T-helper 17 cell (primary cell): Measurements from ENCODE around the gene UBE2V1. TPM values are rescaled to one million over a fixed set of nuclear protein-coding genes. Genes with fewer than 3 reads are reported as not detected.
"Not testable (repeated sequence)": the region's sequence is repeated elsewhere in the genome, so short reads cannot be mapped to it uniquely, and the experiment has no call there.

Experiments used
- ATAC-seq: fragments of 150-1000 bp; cut with Tn5 transposase; 2 replicates; pipeline ENCODE4 v1.10.0; 2021; ENCODE audit warnings: mild to moderate bottlenecking, moderate library complexity
- DNase-seq, 3 donors: peaks; one replicate each; pipeline versions ENCODE4 v3.0.0 to v3.0.0-alpha.2; 2020 to 2021
- H3K9me3 ChIP-seq: one replicate; pipeline ENCODE4 v1.7.0; 2013; ENCODE audit warnings: low read length, mild to moderate bottlenecking; ENCODE audit not compliant: control insufficient read depth, poor library complexity, severe bottlenecking
- H3K27ac Mint-ChIP-seq: one replicate; pipeline ENCODE4 v1.8.0; 2022; ENCODE audit warnings: mild to moderate bottlenecking, moderate library complexity, mixed read lengths
- H3K27me3 Mint-ChIP-seq: one replicate; pipeline ENCODE4 v1.8.0; 2022; ENCODE audit warnings: mixed read lengths
- H3K36me3 Mint-ChIP-seq: one replicate; pipeline ENCODE4 v1.8.0; 2022; ENCODE audit warnings: low read depth, mixed read lengths
- H3K4me1 Mint-ChIP-seq: one replicate; pipeline ENCODE4 v1.8.0; 2022; ENCODE audit warnings: mild to moderate bottlenecking, mixed read lengths
- H3K4me3 Mint-ChIP-seq: one replicate; pipeline ENCODE4 v1.8.0; 2022; ENCODE audit warnings: mild to moderate bottlenecking, moderate library complexity, mixed read lengths
- total RNA-seq, 4 donors: library from RNA in 2 of 4; stranded (reverse) in 2 of 4; gene quantifications; one replicate each; pipeline ENCODE4 v1.2.3 and lab custom pipeline; 2022 to 2026

Gene UBE2V1
- total RNA-seq = 100 to 1,000 TPM; 124 to 151 TPM
- total RNA-seq (lab: John Stamatoyannopoulos, UW) = 5.9 to 17.3 reads per million in 2 donors

- ATAC-seq = peak; percentile 82
- H3K4me3 Mint-ChIP-seq = peak within 1 kb of the TSS; percentile 99
Measured at GRCh38 chr20:50112512-50113419, at the start of gene UBE2V1. TSS of gene UBE2V1 (minus strand) at chr20:50113150. CDS start at chr20:50113128, 22 bp downstream.

DNA sequence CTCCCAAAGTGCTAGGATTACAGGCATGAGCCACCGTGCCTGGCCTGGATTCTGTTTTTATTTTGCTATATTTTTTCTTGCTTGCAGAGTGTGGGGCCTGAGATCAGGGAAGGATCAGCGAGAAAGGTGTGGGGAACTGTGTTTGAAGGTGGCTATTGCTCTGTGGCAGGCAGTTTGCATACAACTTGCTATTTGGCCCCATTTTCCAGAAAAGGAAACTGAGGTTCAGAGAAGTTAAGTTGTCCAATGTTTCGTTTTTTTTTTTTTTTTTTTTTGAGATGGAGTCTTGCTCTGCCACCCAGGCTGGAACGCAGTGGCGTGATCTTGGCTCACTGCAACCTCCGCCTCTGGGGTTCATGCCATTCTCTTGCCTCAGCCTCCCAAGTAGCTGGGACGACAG, 48.5 kb upstream of the UBE2V1 start:
- H3K36me3 Mint-ChIP-seq, H3K27me3 Mint-ChIP-seq, H3K4me1 Mint-ChIP-seq, H3K27ac Mint-ChIP-seq, H3K9me3 ChIP-seq, ATAC-seq, H3K4me3 Mint-ChIP-seq, DNase-seq: not testable (repeated sequence)

More at GRCh38 chr20:50112512-50113419, at the start of gene UBE2V1:
- peaks cover 10% of the 10 kb centered on the region for H3K36me3 Mint-ChIP-seq
- peaks cover 70% of the 10 kb centered on the region for H3K4me1 Mint-ChIP-seq
- peak within 1 kb of the TSS; percentile 99 for H3K27ac Mint-ChIP-seq
- H3K27me3 Mint-ChIP-seq = no peaks in the 10 kb centered on the region
- no peaks in the 10 kb centered on the region for H3K9me3 ChIP-seq
- DNase-seq = peak; percentile 78 to 86 (median 85)

GRCh38 chr20:50153500-50154377, 40.8 kb upstream of the UBE2V1 start, which contains the start of gene PEDS1:
TSS of gene PEDS1 (minus strand) at chr20:50153723. CDS start at chr20:50153637, 86 bp downstream.
- Mint-ChIP-seq H3K4me1 (peaks cover 41% of the 10 kb centered on the region), H3K36me3 (no peaks in the 10 kb centered on the region)

GRCh38 chr20:50153153-50153499, 40.2 kb upstream of the UBE2V1 start:
- ATAC-seq (no peak), DNase-seq (no peak)
- Mint-ChIP-seq H3K4me1 (peaks cover 46% of the 10 kb centered on the region), H3K27ac (peak overlapping the region; percentile 97), H3K36me3 (no peaks in the 10 kb centered on the region), H3K4me3 (peak overlapping the region; percentile 95), H3K27me3 (no peaks in the 10 kb centered on the region)
- no peaks in the 10 kb centered on the region for H3K9me3 ChIP-seq

More at GRCh38 chr20:50153500-50154377, 40.8 kb upstream of the UBE2V1 start, which contains the start of gene PEDS1:
- peak within 1 kb of the TSS; percentile 97 for H3K27ac Mint-ChIP-seq
- H3K9me3 ChIP-seq = no peaks in the 10 kb centered on the region
- peak within 1 kb of the TSS; percentile 95 for H3K4me3 Mint-ChIP-seq
- ATAC-seq (peak; percentile 98), DNase-seq (peak; percentile 61 to 81 (median 78))
- H3K27me3 Mint-ChIP-seq = no peaks in the 10 kb centered on the region

DNA sequence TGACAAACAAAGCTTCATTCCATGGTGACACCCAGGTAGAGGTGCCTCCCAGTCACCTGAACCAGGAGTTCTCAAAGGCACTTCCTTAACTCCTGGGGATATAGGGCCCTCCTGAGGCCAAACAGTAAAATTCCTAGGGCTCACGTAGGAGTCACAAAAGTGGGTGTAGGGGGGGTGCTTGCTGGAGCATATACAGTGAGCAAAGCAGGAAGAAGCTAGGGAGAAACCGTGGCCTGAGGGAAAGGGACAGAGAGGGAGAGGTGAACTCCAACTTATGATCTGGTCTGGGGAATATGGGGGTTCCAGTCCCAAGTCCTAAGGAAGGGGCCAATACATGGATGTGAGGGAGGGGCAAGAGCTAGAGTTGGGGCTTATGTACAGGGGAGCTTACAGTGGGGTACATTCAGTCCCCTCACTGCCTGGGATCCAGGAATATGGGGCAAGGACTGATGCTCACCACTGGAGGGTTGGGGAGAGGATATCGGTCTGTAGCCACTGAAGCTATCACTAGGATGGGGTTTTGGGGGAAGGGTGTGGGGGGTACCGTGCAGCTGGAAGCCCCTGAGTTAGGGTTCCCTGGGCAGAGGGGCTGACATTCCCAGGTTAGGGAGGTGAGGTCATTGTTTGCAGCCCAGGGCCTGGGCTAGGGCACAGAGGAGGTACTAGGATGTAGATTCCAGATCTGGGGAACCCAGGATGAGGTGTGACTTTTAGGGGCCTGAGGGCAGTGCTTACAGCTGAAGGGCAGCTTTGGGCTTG, 39.6 kb upstream of the UBE2V1 start:
- Mint-ChIP-seq H3K4me1 (peaks cover 51% of the 10 kb centered on the region), H3K36me3 (no peaks in the 10 kb centered on the region)
- no peak for DNase-seq

DNA sequence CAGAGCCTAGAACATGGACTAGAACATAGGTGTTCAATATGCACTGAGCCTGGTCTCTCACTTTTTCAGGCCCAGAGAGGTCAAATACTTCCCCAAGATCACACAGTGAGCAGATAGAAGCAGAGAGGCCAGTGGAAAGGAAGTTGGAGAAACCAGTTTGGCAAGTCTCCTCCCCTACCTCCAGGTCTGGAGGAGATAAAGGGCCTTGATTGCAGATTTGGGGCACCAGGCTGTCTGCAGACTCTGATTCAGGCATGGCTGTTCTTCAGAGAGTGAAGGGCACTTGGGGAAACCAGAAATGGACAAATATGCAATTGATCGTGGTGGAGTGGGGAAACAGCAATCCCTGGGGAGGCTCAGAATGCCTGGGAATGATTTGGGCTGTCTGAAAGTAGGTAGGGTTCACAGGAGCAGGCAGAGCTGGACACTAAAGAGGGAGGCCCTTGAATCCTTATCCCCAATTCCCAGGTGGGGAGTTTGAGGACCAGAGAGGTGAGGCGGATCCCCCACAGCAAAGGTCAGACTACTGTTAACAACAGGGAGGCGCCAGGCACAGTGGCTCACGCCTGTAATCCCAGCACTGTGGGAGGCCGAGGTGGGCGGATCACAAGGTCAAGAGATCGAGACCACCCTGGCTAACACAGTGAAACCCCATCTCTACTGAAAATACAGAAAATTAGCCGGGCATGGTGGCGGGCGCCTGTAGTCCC, 38.2 kb upstream of the UBE2V1 start:
- DNase-seq (no peak), ATAC-seq (no peak)
- Mint-ChIP-seq H3K4me3 (peak overlapping the region; percentile 95), H3K36me3 (no peaks in the 10 kb centered on the region), H3K27ac (peak overlapping the region; percentile 97), H3K27me3 (no peaks in the 10 kb centered on the region), H3K4me1 (peaks cover 64% of the 10 kb centered on the region)
- no peaks in the 10 kb centered on the region for H3K9me3 ChIP-seq

More for the DNA sequence above, 39.6 kb upstream of the UBE2V1 start:
- Mint-ChIP-seq H3K4me3 (peak overlapping the region; percentile 95), H3K27me3 (no peaks in the 10 kb centered on the region), H3K27ac (peak overlapping the region; percentile 97)
- no peaks in the 10 kb centered on the region for H3K9me3 ChIP-seq
- ATAC-seq = no peak

DNA sequence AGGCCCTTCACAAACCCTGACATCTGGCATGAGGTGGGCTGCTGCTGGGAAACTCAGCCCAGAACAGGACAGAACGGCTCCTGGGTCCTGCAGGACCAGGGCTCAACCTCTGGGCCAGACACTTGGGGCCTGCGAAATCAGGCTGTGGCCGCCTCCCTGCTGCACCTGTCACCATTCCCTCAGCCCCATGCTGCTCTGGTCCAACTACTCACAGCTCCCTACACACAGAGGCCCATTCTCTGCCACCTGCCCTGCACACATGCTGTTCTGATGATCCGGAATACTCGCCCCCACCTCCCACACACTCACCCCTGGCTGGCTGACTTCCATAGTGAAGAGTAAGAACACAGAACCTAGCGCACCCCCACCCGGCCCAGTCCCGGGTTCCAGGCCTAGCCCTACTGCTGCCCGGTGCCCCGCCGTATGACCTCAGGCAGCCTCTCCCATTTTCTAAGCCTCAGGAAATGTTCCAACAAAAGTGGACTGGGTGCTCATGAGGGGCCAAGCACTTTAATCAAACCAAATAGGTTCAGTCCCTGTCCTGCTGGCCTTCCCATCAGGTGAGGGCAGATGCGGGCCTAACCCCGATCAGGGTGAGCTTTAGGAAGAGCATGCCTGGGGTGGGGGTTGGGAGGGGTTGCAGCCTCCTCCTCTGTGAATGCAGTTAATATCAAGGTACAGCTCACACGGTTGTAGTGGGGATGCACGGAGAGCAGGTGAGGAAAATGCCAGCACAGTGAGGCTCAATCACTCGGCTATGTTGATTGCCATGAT, 36.7 kb upstream of the UBE2V1 start:
- Mint-ChIP-seq H3K36me3 (no peaks in the 10 kb centered on the region), H3K4me3 (no peak overlapping the region)

DNA sequence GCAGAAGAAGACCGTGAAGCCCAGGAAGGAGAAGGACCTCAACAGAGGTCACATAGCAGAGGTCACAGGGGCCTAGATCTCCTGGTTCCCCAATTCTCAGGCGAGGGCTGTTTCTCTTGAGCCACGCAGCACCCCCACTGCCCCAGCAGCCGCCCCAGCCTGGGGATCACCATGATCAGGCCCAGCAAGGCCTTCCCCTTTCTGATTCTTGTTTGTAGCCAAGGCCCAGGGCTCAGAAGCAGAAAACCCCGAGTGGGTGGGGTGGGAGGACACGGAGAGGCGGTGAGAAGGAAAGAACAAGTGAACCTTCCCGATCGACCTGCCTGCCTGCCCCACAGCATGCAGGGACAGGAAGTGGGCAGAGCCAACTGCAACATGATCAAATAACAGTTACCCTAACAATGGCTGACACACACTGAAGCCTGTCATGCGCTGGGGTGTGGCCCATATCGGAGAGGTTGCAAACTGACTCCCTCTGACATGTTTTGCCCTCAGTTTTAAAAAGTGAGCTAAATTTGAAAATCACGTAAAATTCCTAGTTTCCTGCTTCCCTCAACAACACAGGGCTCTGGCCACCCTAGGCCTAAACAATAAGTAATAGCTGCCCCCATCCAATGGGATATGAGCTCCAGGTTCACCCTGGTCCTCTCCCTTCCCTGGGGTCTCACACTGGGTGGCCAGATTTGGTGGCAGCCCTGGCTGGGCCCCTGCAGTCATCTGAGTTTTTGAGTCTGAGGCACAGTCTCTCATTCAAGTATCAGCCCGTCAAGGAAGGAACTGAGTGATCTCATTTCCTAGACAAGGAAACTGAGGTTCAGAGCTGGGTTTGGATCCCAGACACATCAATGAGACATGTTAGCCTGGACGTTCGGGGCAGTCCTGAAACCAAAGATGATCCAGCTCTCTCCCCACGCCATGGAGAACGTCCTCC, 34.0 kb upstream of the UBE2V1 start:
- peak overlapping the region; percentile 97 for H3K27ac Mint-ChIP-seq
- H3K4me3 Mint-ChIP-seq = peak overlapping the region; percentile 81
- H3K27me3 Mint-ChIP-seq = no peaks in the 10 kb centered on the region
- DNase-seq (peak; percentile 47 to 62 (median 52)), ATAC-seq (peak; percentile 99)
- no peaks in the 10 kb centered on the region for H3K9me3 ChIP-seq
- peaks cover 58% of the 10 kb centered on the region for H3K4me1 Mint-ChIP-seq
- peaks cover 5% of the 10 kb centered on the region for H3K36me3 Mint-ChIP-seq

More for the DNA sequence above, 36.7 kb upstream of the UBE2V1 start:
- Mint-ChIP-seq H3K27me3 (no peaks in the 10 kb centered on the region), H3K4me1 (peaks cover 68% of the 10 kb centered on the region), H3K27ac (peak overlapping the region; percentile 97)
- H3K9me3 ChIP-seq = no peaks in the 10 kb centered on the region
- ATAC-seq (no peak), DNase-seq (no peak)

- peak overlapping the region; percentile 97 for H3K27ac Mint-ChIP-seq
- peaks cover 5% of the 10 kb centered on the region for H3K36me3 Mint-ChIP-seq
- H3K27me3 Mint-ChIP-seq = no peaks in the 10 kb centered on the region
- peak overlapping the region; percentile 81 for H3K4me3 Mint-ChIP-seq
- H3K4me1 Mint-ChIP-seq = peaks cover 52% of the 10 kb centered on the region
- no peaks in the 10 kb centered on the region for H3K9me3 ChIP-seq
- ATAC-seq (no peak), DNase-seq (no peak)
Measured at GRCh38 chr20:50146214-50146613, 33.3 kb upstream of the UBE2V1 start.

DNA sequence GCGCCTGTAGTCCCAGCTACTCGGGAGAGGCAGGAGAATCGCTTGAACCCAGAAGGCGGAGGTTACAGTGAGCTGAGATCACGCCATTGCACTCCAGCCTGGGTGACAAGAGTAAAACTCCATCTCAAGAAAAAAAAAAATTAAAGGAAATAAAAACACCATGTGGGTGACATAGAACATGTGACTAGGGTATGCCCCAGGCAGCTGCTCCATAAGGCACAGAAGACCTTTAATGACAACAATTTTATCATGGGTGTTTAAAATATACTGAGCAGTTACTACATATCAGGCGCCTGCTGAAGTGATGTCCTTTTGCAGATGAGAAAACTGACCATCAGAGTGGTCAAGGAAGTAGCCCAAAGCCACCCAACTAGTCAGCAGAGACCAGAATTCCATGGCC, 32.6 kb upstream of the UBE2V1 start:
- Mint-ChIP-seq H3K27me3 (no peaks in the 10 kb centered on the region), H3K36me3 (peaks cover 5% of the 10 kb centered on the region), H3K4me3 (no peak overlapping the region), H3K4me1 (peaks cover 48% of the 10 kb centered on the region), H3K27ac (peak overlapping the region; percentile 97)
- DNase-seq (no peak), ATAC-seq (no peak)
- H3K9me3 ChIP-seq = no peaks in the 10 kb centered on the region

DNA sequence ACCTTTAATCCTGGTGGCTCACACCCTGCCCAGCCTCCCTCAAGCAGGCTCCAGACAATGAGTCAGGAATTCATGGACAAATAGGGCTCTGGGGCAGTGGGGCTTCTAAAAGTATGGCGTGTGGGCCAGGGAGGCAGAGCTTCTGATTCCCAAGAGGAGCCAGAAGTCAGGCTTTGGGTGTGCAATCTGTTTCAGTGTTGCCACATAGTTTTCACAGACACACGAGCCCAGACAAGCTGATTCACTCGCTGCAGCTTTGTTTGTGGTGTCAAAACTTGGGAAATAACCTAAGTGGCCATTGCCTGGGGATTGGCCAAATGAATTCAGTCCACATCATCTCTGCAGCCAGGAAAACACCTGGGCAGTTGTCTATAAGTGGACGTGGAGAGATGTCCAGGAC, 31.4 kb upstream of the UBE2V1 start:
- DNase-seq (no peak), ATAC-seq (no peak)
- peak overlapping the region; percentile 69 for H3K27ac Mint-ChIP-seq
- H3K27me3 Mint-ChIP-seq = no peaks in the 10 kb centered on the region
- no peaks in the 10 kb centered on the region for H3K9me3 ChIP-seq
- H3K4me3 Mint-ChIP-seq = no peak overlapping the region
- H3K4me1 Mint-ChIP-seq = peaks cover 47% of the 10 kb centered on the region
- peaks cover 9% of the 10 kb centered on the region for H3K36me3 Mint-ChIP-seq
